Measurements from ENCODE around the gene SEL1L3. TPM values are rescaled to one million over a fixed set of nuclear protein-coding genes. Genes with fewer than 3 reads are reported as not detected.

The SEL1L3 gene
- total RNA-seq, 1 experiment from 2014 or later = 48.3 TPM

DNA sequence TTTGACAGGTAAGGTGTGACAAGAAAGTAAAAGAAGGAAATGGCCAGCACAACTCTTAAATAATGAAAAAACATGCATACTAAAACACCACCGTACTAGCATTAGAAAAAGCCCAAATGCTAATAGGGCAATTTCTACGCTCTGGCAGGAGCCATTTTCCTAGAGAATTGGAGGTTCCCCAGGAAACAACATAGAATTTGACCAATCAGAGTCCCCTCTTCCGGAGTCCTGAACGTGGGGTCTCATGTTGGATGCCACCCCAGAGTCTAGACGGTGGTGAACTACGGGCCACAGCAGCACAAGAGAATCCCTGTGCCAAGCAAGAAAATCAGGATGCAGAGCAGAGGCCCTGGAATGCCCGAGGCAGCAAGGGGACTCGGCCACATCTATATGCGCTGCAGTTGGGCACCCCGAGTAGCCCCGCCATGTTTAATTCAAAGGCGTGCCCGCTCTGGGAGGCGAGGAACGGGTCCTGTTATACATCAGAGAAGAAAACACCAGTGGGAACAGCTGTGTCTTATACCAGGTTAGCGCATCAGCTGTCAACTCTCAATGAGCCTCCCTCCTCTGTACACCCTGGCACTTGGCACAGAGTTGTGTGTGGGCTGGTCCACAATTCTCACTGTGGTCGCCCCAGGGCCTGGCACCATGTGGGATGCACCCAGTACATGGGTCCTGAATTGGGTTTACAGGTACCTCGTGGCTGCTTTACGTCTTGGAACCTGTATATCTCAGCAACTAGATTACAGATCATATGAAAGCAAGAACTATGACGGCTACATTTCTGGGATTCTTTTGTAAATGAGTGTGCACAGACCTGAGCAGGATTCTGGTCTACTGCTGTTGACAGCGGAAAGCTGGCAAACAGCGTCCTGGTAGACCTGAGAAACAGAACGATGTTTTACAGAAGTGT, 52.1 kb downstream of the SEL1L3 start:
- H3K79me1 ChIP-seq (ENCODE audit: insufficient read depth, low read depth, low read length, poor library complexity, severe bottlenecking) = no peaks in the 10 kb centered on the region
- no peak overlapping the region for H3K56ac ChIP-seq (ENCODE audit: insufficient read length, low read depth, low read length)
- H3K23me2 ChIP-seq (ENCODE audit: insufficient read length, low read depth, low read length, poor library complexity, severe bottlenecking) = no peaks in the 10 kb centered on the region
- peaks cover 7% of the 10 kb centered on the region; the same call in 1 of the 2 replicates for H3K4me1 ChIP-seq (ENCODE audit: insufficient read depth, low read length)
- no peak overlapping the region for H3K14ac ChIP-seq (ENCODE audit: insufficient read depth, low read length)
- H3K9me3 ChIP-seq (ENCODE audit: control insufficient read depth, low read depth, low read length) = no peaks in the 10 kb centered on the region
- H4K8ac ChIP-seq (replicated peaks; ENCODE audit: insufficient read length, low read depth, low read length) = no peak overlapping the region
- no peak overlapping the region for H3K23ac ChIP-seq (ENCODE audit: insufficient read length, low read depth, low read length)
- TF ChIP-seq, protein P1, sequence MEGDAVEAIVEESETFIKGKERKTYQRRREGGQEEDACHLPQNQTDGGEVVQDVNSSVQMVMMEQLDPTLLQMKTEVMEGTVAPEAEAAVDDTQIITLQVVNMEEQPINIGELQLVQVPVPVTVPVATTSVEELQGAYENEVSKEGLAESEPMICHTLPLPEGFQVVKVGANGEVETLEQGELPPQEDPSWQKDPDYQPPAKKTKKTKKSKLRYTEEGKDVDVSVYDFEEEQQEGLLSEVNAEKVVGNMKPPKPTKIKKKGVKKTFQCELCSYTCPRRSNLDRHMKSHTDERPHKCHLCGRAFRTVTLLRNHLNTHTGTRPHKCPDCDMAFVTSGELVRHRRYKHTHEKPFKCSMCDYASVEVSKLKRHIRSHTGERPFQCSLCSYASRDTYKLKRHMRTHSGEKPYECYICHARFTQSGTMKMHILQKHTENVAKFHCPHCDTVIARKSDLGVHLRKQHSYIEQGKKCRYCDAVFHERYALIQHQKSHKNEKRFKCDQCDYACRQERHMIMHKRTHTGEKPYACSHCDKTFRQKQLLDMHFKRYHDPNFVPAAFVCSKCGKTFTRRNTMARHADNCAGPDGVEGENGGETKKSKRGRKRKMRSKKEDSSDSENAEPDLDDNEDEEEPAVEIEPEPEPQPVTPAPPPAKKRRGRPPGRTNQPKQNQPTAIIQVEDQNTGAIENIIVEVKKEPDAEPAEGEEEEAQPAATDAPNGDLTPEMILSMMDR (conservative IDR thresholded peaks at IDR 0.05) = no peak
- H4K5ac ChIP-seq (ENCODE audit: insufficient read length, low read depth, low read length) = no peak overlapping the region
- H3K18ac ChIP-seq (ENCODE audit: insufficient read length, low read depth, low read length) = no peak overlapping the region
- no CpG with 5 or more reads among the region's 23 CpGs for WGBS (ENCODE audit: extremely low coverage, insufficient read length, low lambda C conversion rate)
- H3K27ac ChIP-seq (ENCODE audit: insufficient read length, low read depth, low read length) = no peak overlapping the region
- H3K4me1 Mint-ChIP-seq = peaks cover 58 to 73% of the 10 kb centered on the region in 2 experiments
- no peak overlapping the region for H3K4me2 ChIP-seq (ENCODE audit: insufficient read depth, insufficient read length, low read length)
- no peak overlapping the region for H2BK5ac ChIP-seq (ENCODE audit: insufficient read length, low read length)
- peaks cover 21% of the 10 kb centered on the region for H3K27me3 Mint-ChIP-seq (ENCODE audit: low read depth)
- no peaks in the 10 kb centered on the region for H3K79me2 ChIP-seq (ENCODE audit: insufficient read depth, low read length)
- H2BK15ac ChIP-seq (ENCODE audit: low read depth, low read length) = no peak overlapping the region
- peaks cover 11 to 42% (median 14%) of the 10 kb centered on the region in 3 experiments; a peak in 6 of 7 replicates for H3K36me3 Mint-ChIP-seq (ENCODE audit: insufficient read depth in 1 of 3, low read depth in 3 of 3)
- no peaks in the 10 kb centered on the region for H3K9me3 Mint-ChIP-seq
- no peak overlapping the region for H3K4ac ChIP-seq (ENCODE audit: low read depth, low read length)
- H2BK120ac ChIP-seq (ENCODE audit: low read depth, low read length, poor library complexity, severe bottlenecking) = no peak overlapping the region
- H3K4me3 Mint-ChIP-seq = peak overlapping the region in 1 of 2 experiments; percentile 21; a peak in 1 of 5 replicates
- no peak overlapping the region for H3T11ph ChIP-seq (ENCODE audit: low read length)
- H2AFZ ChIP-seq (ENCODE audit: low read length) = no peak overlapping the region
- H4K20me1 ChIP-seq (ENCODE audit: control insufficient read depth, insufficient read depth, insufficient read length) = no peaks in the 10 kb centered on the region
- peak overlapping the region in 1 of 3 experiments; percentile 67; a peak in 1 of 7 replicates for H3K27ac Mint-ChIP-seq
- H2BK20ac ChIP-seq (ENCODE audit: low read depth, low read length, poor library complexity, severe bottlenecking) = no peak overlapping the region
- peak; percentile 9 for DNase-seq
- H2AK5ac ChIP-seq (ENCODE audit: insufficient read length, low read length) = no peak overlapping the region
- H3K27me3 ChIP-seq (ENCODE audit: insufficient read depth, low read length) = no peaks in the 10 kb centered on the region
- no peak overlapping the region for H2BK12ac ChIP-seq (ENCODE audit: insufficient read length, low read depth, low read length)
- no peak overlapping the region for H3K9ac ChIP-seq (ENCODE audit: extremely low read depth, insufficient read length, low read length)
- no peak overlapping the region for H4K91ac ChIP-seq (ENCODE audit: insufficient read length, low read depth, low read length)

All from H9 (cell line).